Type B pancreatic cell (in vitro differentiated cells): ENCODE measurements around the gene OSTF1. TPM values are rescaled to one million over a fixed set of nuclear protein-coding genes. Genes with fewer than 3 reads are reported as not detected.
A peak's percentile ranks its signal among the peaks of the same experiment; 100 is the strongest.

Experiments
- DNase-seq: peaks from one replicate; pipeline ENCODE4 v3.0.0; 2021; ENCODE audit warnings: mixed read lengths; ENCODE audit not compliant: unreplicated experiment; ENCODE audit errors: extremely low spot score
- H3K27ac Mint-ChIP-seq: 2 replicates; pipeline ENCODE4 v1.8.0; 2021; ENCODE audit warnings: mild to moderate bottlenecking, mixed read lengths
- H3K27me3 Mint-ChIP-seq: 2 replicates; pipeline ENCODE4 v1.8.0; 2021; ENCODE audit warnings: mixed read lengths
- H3K36me3 Mint-ChIP-seq: 2 replicates; pipeline ENCODE4 v1.8.0; 2021; ENCODE audit warnings: mixed read lengths
- H3K4me1 Mint-ChIP-seq: one replicate; pipeline ENCODE4 v1.8.0; 2021; ENCODE audit warnings: mixed read lengths; ENCODE audit not compliant: unreplicated experiment
- H3K4me3 Mint-ChIP-seq: 2 replicates; pipeline ENCODE4 v1.8.0; 2021; ENCODE audit warnings: mild to moderate bottlenecking, mixed read lengths
- H3K9me3 Mint-ChIP-seq: 2 replicates; pipeline ENCODE4 v1.8.0; 2021; ENCODE audit warnings: mixed read lengths
- CTCF ChIP-seq: fragments of 200-600 bp; sonication (generic); conservative IDR thresholded peaks from 2 replicates; pipeline ENCODE4 v1.5.0; 2021; ENCODE audit warnings: antibody characterized with exemption, mild to moderate bottlenecking
- total RNA-seq: library from RNA; stranded (reverse); gene quantifications from 2 replicates; pipeline ENCODE4 v1.2.1, GENCODE V29; 2021; ENCODE audit warnings: low replicate concordance

OSTF1 gene
- total RNA-seq, 1 donor from 2014 or later: 18.3 TPM

GRCh38 chr9:75071530-75072122 is 16.7 kb upstream of the OSTF1 start:
- H3K4me3 Mint-ChIP-seq: no peak overlapping the region
- no peaks in the 10 kb centered on the region for H3K36me3 Mint-ChIP-seq
- DNase-seq: no peak

GRCh38 chr9:75072895-75073294 is 15.4 kb upstream of the OSTF1 start:
- DNase-seq: no peak
- Mint-ChIP-seq H3K27me3 (no peaks in the 10 kb centered on the region), H3K4me3 (no peak overlapping the region), H3K9me3 (no peaks in the 10 kb centered on the region), H3K36me3 (no peaks in the 10 kb centered on the region), H3K4me1 (peaks cover 4% of the 10 kb centered on the region), H3K27ac (no peak overlapping the region)
- TF ChIP-seq CTCF: no peak

More at GRCh38 chr9:75071530-75072122, 16.7 kb upstream of the OSTF1 start:
- Mint-ChIP-seq H3K27ac (peak overlapping the region; percentile 1), H3K4me1 (no peaks in the 10 kb centered on the region), H3K9me3 (no peaks in the 10 kb centered on the region), H3K27me3 (no peaks in the 10 kb centered on the region)
- TF ChIP-seq CTCF: no peak

DNA sequence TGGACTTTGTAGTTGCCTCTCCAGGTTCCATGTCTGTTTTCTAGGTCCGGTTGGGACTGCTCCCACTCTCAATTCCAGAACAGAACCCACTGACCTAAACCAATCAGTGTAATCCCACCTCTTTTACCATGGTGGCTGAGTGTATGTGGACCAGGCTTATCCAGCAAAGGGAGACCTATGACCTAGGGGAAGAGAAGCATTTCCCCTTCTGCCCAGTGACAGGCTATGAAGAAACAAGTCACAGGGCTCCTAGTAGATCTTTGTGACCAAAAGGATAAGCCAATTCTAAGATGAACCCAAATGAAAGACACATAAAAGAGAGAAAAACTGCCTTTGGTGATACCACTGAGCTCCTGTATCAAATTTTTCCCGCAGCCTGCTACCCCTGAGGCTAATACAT is 6.7 kb upstream of the OSTF1 start:
- H3K27me3 Mint-ChIP-seq: no peaks in the 10 kb centered on the region
- H3K4me3 Mint-ChIP-seq: no peak overlapping the region
- no peak for TF ChIP-seq CTCF
- peaks cover 3% of the 10 kb centered on the region for H3K36me3 Mint-ChIP-seq
- no peaks in the 10 kb centered on the region for H3K9me3 Mint-ChIP-seq
- no peak overlapping the region for H3K27ac Mint-ChIP-seq
- peaks cover 29% of the 10 kb centered on the region for H3K4me1 Mint-ChIP-seq
- DNase-seq: no peak

- H3K36me3 Mint-ChIP-seq: peaks cover 3% of the 10 kb centered on the region
- no peak for TF ChIP-seq CTCF
- DNase-seq: no peak
- H3K4me1 Mint-ChIP-seq: peaks cover 29% of the 10 kb centered on the region
- peak overlapping the region; percentile 62 for H3K27ac Mint-ChIP-seq
- no peak overlapping the region for H3K4me3 Mint-ChIP-seq
- no peaks in the 10 kb centered on the region for H3K27me3 Mint-ChIP-seq
- no peaks in the 10 kb centered on the region for H3K9me3 Mint-ChIP-seq
These were observed 4.9 kb upstream of the OSTF1 start for GRCh38 chr9:75083188-75083970.

DNA sequence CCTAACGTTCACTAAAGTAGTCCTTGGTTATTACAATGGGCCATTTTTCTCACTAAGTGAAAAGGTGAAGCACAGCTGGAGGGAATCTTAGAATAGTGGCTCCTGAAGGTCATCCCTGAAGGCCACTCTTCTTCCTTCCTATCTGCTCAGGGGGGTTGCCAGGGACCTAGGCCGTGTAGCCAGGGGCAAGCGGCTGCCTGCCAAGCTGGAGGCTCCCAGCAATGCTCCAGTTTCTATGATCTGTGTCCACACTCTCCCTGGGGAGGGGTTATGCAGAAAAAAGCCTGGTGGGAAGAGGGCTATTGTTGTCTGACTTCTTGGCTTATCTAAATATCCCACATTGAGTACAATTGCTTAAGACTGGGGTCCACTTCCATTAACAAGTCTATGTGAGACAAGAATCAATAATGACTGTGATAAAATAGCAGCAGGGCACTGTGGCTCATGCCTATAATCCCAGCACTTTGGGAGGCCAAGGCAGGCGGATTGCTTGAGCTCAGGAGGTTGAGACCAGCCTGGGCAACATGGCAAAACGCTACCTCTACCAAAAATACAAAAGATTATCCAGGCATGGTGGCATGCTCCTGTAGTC is 4.1 kb upstream of the OSTF1 start:
- no peak overlapping the region for H3K4me3 Mint-ChIP-seq
- peaks cover 33% of the 10 kb centered on the region for H3K4me1 Mint-ChIP-seq
- peaks cover 3% of the 10 kb centered on the region for H3K36me3 Mint-ChIP-seq

More for the DNA sequence above, 4.1 kb upstream of the OSTF1 start:
- peak overlapping the region; percentile 70 for H3K27ac Mint-ChIP-seq
- H3K9me3 Mint-ChIP-seq: no peaks in the 10 kb centered on the region
- H3K27me3 Mint-ChIP-seq: no peaks in the 10 kb centered on the region
- no peak for TF ChIP-seq CTCF
- no peak for DNase-seq
